ENCODE measurements around the gene TMEM225B. TPM values are rescaled to one million over a fixed set of nuclear protein-coding genes. Genes with fewer than 3 reads are reported as not detected.

The TMEM225B gene
- total RNA-seq, 2 donors from 2014 or later, result 0.74 TPM; not detected in 1

DNA sequence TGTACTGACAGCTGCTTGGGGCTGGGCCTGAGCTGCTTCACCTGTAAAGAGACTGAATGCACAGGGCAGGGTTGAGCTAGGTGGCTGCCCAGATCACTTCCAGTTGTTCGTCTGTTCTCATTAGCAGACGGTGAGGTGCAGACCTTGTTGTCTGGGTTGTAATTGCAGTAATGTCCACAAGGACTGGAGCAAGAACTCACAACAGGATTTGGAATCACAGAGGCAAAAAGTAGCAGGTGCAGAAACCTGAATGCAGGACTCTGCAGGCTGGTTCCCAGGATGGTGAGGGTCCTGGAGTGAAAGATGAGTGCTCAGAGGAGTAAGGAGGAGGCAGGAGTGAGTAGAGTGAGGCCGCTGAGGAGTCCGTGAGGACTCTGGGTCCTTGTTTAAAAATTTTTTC lies 27.9 kb downstream of the TMEM225B start:
- Histone ChIP-seq H3K9ac (ENCODE audit: low read depth in 2 of 2, low read length in 2 of 2) (no peak overlapping the region), H3K4me3 (no peak overlapping the region), H3K27me3 (no peaks in the 10 kb centered on the region), H3K27ac (no peak overlapping the region), H3K9me3 (no peaks in the 10 kb centered on the region), H3K36me3 (peaks cover 24% of the 10 kb centered on the region), H3K4me1 (no peaks in the 10 kb centered on the region)
- DNase-seq, result no peak
- intact Hi-C loops (cut with DNase I), result no loop called here
- TF ChIP-seq, protein P1, sequence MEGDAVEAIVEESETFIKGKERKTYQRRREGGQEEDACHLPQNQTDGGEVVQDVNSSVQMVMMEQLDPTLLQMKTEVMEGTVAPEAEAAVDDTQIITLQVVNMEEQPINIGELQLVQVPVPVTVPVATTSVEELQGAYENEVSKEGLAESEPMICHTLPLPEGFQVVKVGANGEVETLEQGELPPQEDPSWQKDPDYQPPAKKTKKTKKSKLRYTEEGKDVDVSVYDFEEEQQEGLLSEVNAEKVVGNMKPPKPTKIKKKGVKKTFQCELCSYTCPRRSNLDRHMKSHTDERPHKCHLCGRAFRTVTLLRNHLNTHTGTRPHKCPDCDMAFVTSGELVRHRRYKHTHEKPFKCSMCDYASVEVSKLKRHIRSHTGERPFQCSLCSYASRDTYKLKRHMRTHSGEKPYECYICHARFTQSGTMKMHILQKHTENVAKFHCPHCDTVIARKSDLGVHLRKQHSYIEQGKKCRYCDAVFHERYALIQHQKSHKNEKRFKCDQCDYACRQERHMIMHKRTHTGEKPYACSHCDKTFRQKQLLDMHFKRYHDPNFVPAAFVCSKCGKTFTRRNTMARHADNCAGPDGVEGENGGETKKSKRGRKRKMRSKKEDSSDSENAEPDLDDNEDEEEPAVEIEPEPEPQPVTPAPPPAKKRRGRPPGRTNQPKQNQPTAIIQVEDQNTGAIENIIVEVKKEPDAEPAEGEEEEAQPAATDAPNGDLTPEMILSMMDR (IDR thresholded peaks at IDR 0.05), result no peak

DNA sequence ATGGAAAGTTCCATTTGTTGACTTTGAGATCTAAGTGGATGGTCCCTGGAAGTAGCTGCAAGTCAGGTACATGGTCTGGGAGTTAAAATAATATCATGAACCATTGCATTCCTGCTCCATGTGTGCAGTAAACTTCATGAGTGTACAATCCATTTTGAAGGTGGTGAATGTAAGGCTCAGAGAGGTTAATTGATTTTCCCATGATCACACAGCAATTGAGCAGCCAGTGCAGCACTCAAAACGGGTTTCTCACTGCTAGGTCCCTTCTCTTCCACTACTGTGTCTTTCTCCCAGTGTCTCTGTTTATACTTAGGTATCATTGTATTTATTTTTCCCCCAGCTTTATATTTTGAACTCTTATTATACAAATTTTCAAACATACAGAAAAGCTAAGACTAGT lies 28.6 kb downstream of the TMEM225B start:
- DNase-seq, result no peak
- H3K4me1 ChIP-seq, result no peaks in the 10 kb centered on the region
- intact Hi-C loops (cut with DNase I), result no loop called here
- H3K36me3 ChIP-seq, result peaks cover 24% of the 10 kb centered on the region
- H3K27me3 ChIP-seq, result no peaks in the 10 kb centered on the region
- TF ChIP-seq, protein P1 (IDR thresholded peaks at IDR 0.05), result no peak
- no peaks in the 10 kb centered on the region for H3K9me3 ChIP-seq
- no peak overlapping the region for H3K27ac ChIP-seq
- H3K9ac ChIP-seq (ENCODE audit: low read depth in 2 of 2, low read length in 2 of 2), result no peak overlapping the region
- no peak overlapping the region for H3K4me3 ChIP-seq

DNA sequence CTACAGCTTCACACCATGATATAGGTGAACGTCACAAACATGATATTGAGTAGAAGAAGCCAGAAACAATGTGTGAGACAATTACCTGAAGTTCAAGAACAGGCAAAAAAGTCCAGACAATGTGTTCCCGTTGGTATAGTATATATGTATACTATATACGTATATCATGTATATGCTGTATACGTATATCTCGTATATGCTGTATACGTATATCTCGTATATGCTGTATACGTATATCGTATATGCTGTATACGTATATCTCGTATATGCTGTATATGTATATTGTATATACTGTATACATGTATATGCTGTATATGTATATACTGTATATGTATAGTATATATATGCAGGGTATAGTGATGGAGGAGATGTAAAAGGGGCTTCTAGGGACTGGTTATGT lies 29.4 kb downstream of the TMEM225B start:
- intact Hi-C loops (cut with DNase I), result no loop called here
- H3K9ac ChIP-seq (ENCODE audit: low read depth in 2 of 2, low read length in 2 of 2), result no peak overlapping the region
- no peak for DNase-seq
- H3K4me3 ChIP-seq, result no peak overlapping the region
- no peak overlapping the region for H3K27ac ChIP-seq
- H3K4me1 ChIP-seq, result no peaks in the 10 kb centered on the region
- TF ChIP-seq, protein P1 (IDR thresholded peaks at IDR 0.05), result no peak
- no peaks in the 10 kb centered on the region for H3K9me3 ChIP-seq
- H3K27me3 ChIP-seq, result no peaks in the 10 kb centered on the region
- H3K36me3 ChIP-seq, result peaks cover 24% of the 10 kb centered on the region

DNA sequence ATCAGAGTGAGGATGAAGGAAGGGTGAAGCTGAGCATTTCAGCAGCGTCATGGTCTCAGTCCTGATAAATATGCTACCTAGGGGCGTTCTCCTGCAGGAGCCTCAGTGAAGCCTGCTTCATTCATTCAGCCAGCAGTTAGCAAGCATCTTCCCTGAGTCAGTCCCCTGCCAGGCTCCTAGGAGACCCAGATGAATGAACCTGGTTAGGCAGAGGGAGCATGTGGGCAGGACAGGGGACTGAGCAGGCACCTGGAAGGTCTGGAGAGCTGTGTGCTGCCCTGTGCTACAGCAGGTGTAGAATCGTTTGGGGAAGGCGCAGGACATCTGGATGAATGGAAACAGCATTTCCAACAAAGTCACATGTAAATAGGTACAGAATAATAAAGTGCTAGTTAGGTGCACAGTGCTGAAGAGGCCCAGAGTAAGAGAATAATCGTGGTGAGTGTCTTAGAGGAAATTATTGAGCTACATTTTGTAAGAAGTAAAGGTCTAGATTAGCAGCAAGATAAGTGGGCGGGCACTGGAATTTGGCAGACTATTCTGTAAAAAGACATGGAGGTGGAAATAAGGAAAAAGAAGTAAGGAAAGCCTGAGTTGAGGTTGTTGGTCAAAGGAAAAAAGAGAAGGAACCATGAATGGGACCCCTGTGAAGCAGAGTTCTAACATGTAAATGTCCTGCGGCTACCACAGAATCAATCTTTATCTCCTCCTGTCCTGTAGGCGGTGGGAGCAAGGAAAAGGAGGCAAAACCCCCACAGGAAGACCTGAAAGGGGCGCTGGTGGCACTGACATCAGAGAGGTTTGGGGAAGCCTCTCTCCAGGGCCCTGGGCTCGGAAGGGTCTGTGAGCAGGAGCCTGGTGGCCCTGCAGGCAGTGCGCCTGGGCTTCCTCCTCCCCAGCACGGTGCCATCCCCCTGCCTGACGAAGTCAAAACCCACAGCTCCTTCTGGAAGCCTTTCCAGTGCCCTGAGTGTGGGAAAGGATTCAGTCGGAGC lies 30.7 kb downstream of the TMEM225B start:
- no peak for DNase-seq
- TF ChIP-seq, protein P1 (IDR thresholded peaks at IDR 0.05), result no peak
- H3K27me3 ChIP-seq, result no peaks in the 10 kb centered on the region
- no peaks in the 10 kb centered on the region for H3K9me3 ChIP-seq
- H3K4me3 ChIP-seq, result no peak overlapping the region
- H3K36me3 ChIP-seq, result peaks cover 17% of the 10 kb centered on the region
- no peaks in the 10 kb centered on the region for H3K4me1 ChIP-seq
- intact Hi-C loops (cut with DNase I), result no loop called here
- no peak overlapping the region for H3K9ac ChIP-seq (ENCODE audit: low read depth in 2 of 2, low read length in 2 of 2)
- no peak overlapping the region for H3K27ac ChIP-seq

DNA sequence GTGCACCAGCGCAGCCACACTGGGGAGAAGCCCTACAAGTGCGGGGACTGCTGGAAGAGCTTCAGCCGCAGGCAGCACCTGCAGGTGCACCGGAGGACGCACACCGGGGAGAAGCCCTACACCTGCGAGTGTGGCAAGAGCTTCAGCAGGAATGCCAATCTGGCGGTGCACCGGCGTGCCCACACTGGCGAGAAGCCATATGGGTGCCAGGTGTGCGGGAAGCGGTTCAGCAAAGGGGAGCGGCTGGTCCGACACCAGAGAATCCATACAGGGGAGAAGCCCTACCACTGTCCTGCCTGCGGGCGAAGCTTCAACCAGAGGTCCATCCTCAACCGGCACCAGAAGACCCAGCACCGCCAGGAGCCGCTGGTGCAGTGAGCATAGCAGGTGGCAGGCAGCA lies 31.6 kb downstream of the TMEM225B start:
- H3K4me1 ChIP-seq, result no peaks in the 10 kb centered on the region
- TF ChIP-seq, protein P1 (IDR thresholded peaks at IDR 0.05), result no peak
- H3K9me3 ChIP-seq, result no peaks in the 10 kb centered on the region
- no peak for DNase-seq
- no peaks in the 10 kb centered on the region for H3K27me3 ChIP-seq
- intact Hi-C loops (cut with DNase I), result no loop called here
- peaks cover 17% of the 10 kb centered on the region for H3K36me3 ChIP-seq
- H3K27ac ChIP-seq, result no peak overlapping the region
- no peak overlapping the region for H3K9ac ChIP-seq (ENCODE audit: low read depth in 2 of 2, low read length in 2 of 2)
- H3K4me3 ChIP-seq, result no peak overlapping the region
